SK-N-SH (cell line): Measurements from ENCODE around the gene EXOC8.

Source experiments
- CHD2 ChIP-seq: fragments of 150-350 bp; IDR thresholded peaks from 2 replicates; pipeline ENCODE4 v1.6.1; 2018; ENCODE audit warnings: low read length; ENCODE audit not compliant: partially characterized antibody
- CTCF ChIP-seq: fragments of 200-600 bp; sonication (generic); IDR thresholded peaks from 2 replicates; pipeline ENCODE4 v1.6.1; 2017; ENCODE audit warnings: antibody characterized with exemption, mild to moderate bottlenecking, moderate library complexity
- EZH2phosphoT487 ChIP-seq: fragments of 200-600 bp; sonication (generic); IDR thresholded peaks from 2 replicates; pipeline ENCODE4 v1.6.1; 2017; ENCODE audit warnings: low read depth, mixed run types, mild to moderate bottlenecking, antibody characterized with exemption, moderate library complexity, borderline replicate concordance
- FOSL2 ChIP-seq: IDR thresholded peaks from 2 replicates; pipeline ENCODE4 v1.4.0; 2012; ENCODE audit warnings: low read depth, mild to moderate bottlenecking, moderate library complexity, borderline replicate concordance
- MAX ChIP-seq: IDR thresholded peaks from 2 replicates; pipeline ENCODE4 v1.4.0; 2012; ENCODE audit warnings: low read depth
- NFIC ChIP-seq: IDR thresholded peaks from 2 replicates; pipeline ENCODE4 v1.4.0; 2012; ENCODE audit warnings: borderline replicate concordance
- NRF1 ChIP-seq: IDR thresholded peaks from 2 replicates; pipeline ENCODE4 v1.6.1; 2012; ENCODE audit warnings: low read depth, mild to moderate bottlenecking, low read length
- POLR2AphosphoS5 ChIP-seq: IDR thresholded peaks from 2 replicates; pipeline ENCODE4 v1.6.1; 2012; ENCODE audit warnings: low read depth, low read length
- RAD21 ChIP-seq: IDR thresholded peaks from 2 replicates; pipeline ENCODE4 v1.6.1; 2012; ENCODE audit warnings: mild to moderate bottlenecking, low read length
- REST ChIP-seq: IDR thresholded peaks from 2 replicates; pipeline ENCODE4 v1.6.1; 2012; ENCODE audit warnings: mild to moderate bottlenecking, low read depth, low read length, moderate library complexity
- TAF1 ChIP-seq: IDR thresholded peaks from 2 replicates; pipeline ENCODE4 v1.6.1; 2012; ENCODE audit warnings: low read depth, mild to moderate bottlenecking, low read length, moderate library complexity, borderline replicate concordance
- USF2 ChIP-seq: fragments of 150-350 bp; IDR thresholded peaks from 2 replicates; pipeline ENCODE4 v1.6.1; 2017; ENCODE audit warnings: antibody characterized with exemption, low read length, low read depth, borderline replicate concordance
- YY1 ChIP-seq: IDR thresholded peaks from 2 replicates; pipeline ENCODE4 v1.4.0; 2012; ENCODE audit warnings: low read depth, mild to moderate bottlenecking

- TF ChIP-seq CTCF (no peak), TAF1 (no peak), POLR2AphosphoS5 (no peak), NFIC (no peak), RAD21 (no peak), YY1 (no peak), MAX (no peak), CHD2 (no peak), FOSL2 (no peak), REST (no peak), USF2 (no peak), EZH2phosphoT487 (no peak), NRF1 (no peak)
These were observed 16.8 kb upstream of the EXOC8 start for GRCh38 chr1:231354330-231355020.
